Stimulated activated effector memory CD8-positive, alpha-beta T cell treated with anti-CD3 and anti-CD28 coated beads, Interleukin-12 subunit alpha, Interleukin-12 subunit beta, amount 100 ng/mL, for 72 hours (primary cell): ENCODE data around the gene CRACDL.

Source experiments
- ATAC-seq: fragments of 150-1000 bp; cut with Tn5 transposase; 2 replicates; pipeline ENCODE4 v1.10.0; 2021
- DNase-seq, 2 donors: peaks; one replicate each; pipeline ENCODE4 v3.0.0; 2021 to 2022; ENCODE audit warnings: low spot score in 2 of 2
- H3K27ac Mint-ChIP-seq: one replicate; pipeline ENCODE4 v1.8.0; 2022; ENCODE audit warnings: mild to moderate bottlenecking, mixed read lengths
- H3K36me3 Mint-ChIP-seq: one replicate; pipeline ENCODE4 v1.8.0; 2022; ENCODE audit warnings: mild to moderate bottlenecking, mixed read lengths
- H3K4me1 Mint-ChIP-seq: one replicate; pipeline ENCODE4 v1.8.0; 2022; ENCODE audit warnings: mixed read lengths
- H3K4me3 Mint-ChIP-seq: one replicate; pipeline ENCODE4 v1.8.0; 2022; ENCODE audit warnings: mild to moderate bottlenecking, mixed read lengths
- H3K9me3 Mint-ChIP-seq: one replicate; pipeline ENCODE4 v1.8.0; 2022; ENCODE audit warnings: mixed read lengths

Gene CRACDL

GRCh38 chr2:98807221-98807620, 128.8 kb downstream of the CRACDL start:
- Mint-ChIP-seq H3K9me3 (no peaks in the 10 kb centered on the region), H3K36me3 (no peaks in the 10 kb centered on the region), H3K4me3 (no peak overlapping the region), H3K27ac (no peak overlapping the region), H3K4me1 (peaks cover 15% of the 10 kb centered on the region)
- DNase-seq (no peak), ATAC-seq (peak; percentile 85)

- no peak overlapping the region for H3K27ac Mint-ChIP-seq
- no peaks in the 10 kb centered on the region for H3K36me3 Mint-ChIP-seq
- peaks cover 15% of the 10 kb centered on the region for H3K4me1 Mint-ChIP-seq
- ATAC-seq (no peak), DNase-seq (no peak)
- H3K4me3 Mint-ChIP-seq = no peak overlapping the region
- H3K9me3 Mint-ChIP-seq = no peaks in the 10 kb centered on the region
These were observed 129.8 kb downstream of the CRACDL start for GRCh38 chr2:98806236-98806697.

GRCh38 chr2:98805412-98806171, 130.4 kb downstream of the CRACDL start:
- ATAC-seq = no peak
- DNase-seq = no peak
- no peak overlapping the region for H3K27ac Mint-ChIP-seq

GRCh38 chr2:98804736-98805135, 131.3 kb downstream of the CRACDL start:
- H3K27ac Mint-ChIP-seq = no peak overlapping the region
- ATAC-seq = no peak
- no peak for DNase-seq
- H3K4me3 Mint-ChIP-seq = no peak overlapping the region
- H3K4me1 Mint-ChIP-seq = peaks cover 11% of the 10 kb centered on the region
- no peaks in the 10 kb centered on the region for H3K9me3 Mint-ChIP-seq
- no peaks in the 10 kb centered on the region for H3K36me3 Mint-ChIP-seq

More at GRCh38 chr2:98805412-98806171, 130.4 kb downstream of the CRACDL start:
- Mint-ChIP-seq H3K9me3 (no peaks in the 10 kb centered on the region), H3K36me3 (no peaks in the 10 kb centered on the region), H3K4me1 (peaks cover 15% of the 10 kb centered on the region), H3K4me3 (no peak overlapping the region)

- Mint-ChIP-seq H3K4me1 (peaks cover 16% of the 10 kb centered on the region), H3K27ac (no peak overlapping the region), H3K9me3 (no peaks in the 10 kb centered on the region), H3K4me3 (no peak overlapping the region), H3K36me3 (no peaks in the 10 kb centered on the region)
- DNase-seq (no peak), ATAC-seq (no peak)
These were observed 131.8 kb downstream of the CRACDL start for GRCh38 chr2:98804265-98804650.

GRCh38 chr2:98803405-98804264, 132.4 kb downstream of the CRACDL start:
- no peak for DNase-seq
- no peaks in the 10 kb centered on the region for H3K36me3 Mint-ChIP-seq
- H3K4me3 Mint-ChIP-seq = no peak overlapping the region
- H3K27ac Mint-ChIP-seq = no peak overlapping the region
- ATAC-seq = no peak
- peaks cover 18% of the 10 kb centered on the region for H3K4me1 Mint-ChIP-seq
- no peaks in the 10 kb centered on the region for H3K9me3 Mint-ChIP-seq

- DNase-seq (no peak), ATAC-seq (no peak)
- H3K4me1 Mint-ChIP-seq = peaks cover 17% of the 10 kb centered on the region
- H3K9me3 Mint-ChIP-seq = no peaks in the 10 kb centered on the region
- H3K36me3 Mint-ChIP-seq = no peaks in the 10 kb centered on the region
- H3K4me3 Mint-ChIP-seq = no peak overlapping the region
- no peak overlapping the region for H3K27ac Mint-ChIP-seq
These were observed 133.7 kb downstream of the CRACDL start for GRCh38 chr2:98802344-98802743.

GRCh38 chr2:98801921-98802321, 134.1 kb downstream of the CRACDL start:
- DNase-seq = no peak
- Mint-ChIP-seq H3K36me3 (no peaks in the 10 kb centered on the region), H3K27ac (no peak overlapping the region), H3K4me3 (no peak overlapping the region), H3K9me3 (no peaks in the 10 kb centered on the region), H3K4me1 (peaks cover 12% of the 10 kb centered on the region)
- ATAC-seq = no peak

GRCh38 chr2:98801286-98801685, 134.7 kb downstream of the CRACDL start:
- Mint-ChIP-seq H3K9me3 (no peaks in the 10 kb centered on the region), H3K36me3 (no peaks in the 10 kb centered on the region), H3K4me1 (peaks cover 10% of the 10 kb centered on the region), H3K27ac (no peak overlapping the region), H3K4me3 (no peak overlapping the region)
- DNase-seq (no peak), ATAC-seq (peak; percentile 59)

- H3K9me3 Mint-ChIP-seq = no peaks in the 10 kb centered on the region
- DNase-seq (no peak), ATAC-seq (no peak)
- peaks cover 10% of the 10 kb centered on the region for H3K4me1 Mint-ChIP-seq
- H3K4me3 Mint-ChIP-seq = no peak overlapping the region
- no peaks in the 10 kb centered on the region for H3K36me3 Mint-ChIP-seq
- H3K27ac Mint-ChIP-seq = peak overlapping the region; percentile 9
These were observed 135.5 kb downstream of the CRACDL start for GRCh38 chr2:98800330-98801064.

GRCh38 chr2:98799375-98800329, 136.4 kb downstream of the CRACDL start:
- Mint-ChIP-seq H3K27ac (peak overlapping the region; percentile 9), H3K4me3 (no peak overlapping the region), H3K36me3 (no peaks in the 10 kb centered on the region), H3K9me3 (no peaks in the 10 kb centered on the region), H3K4me1 (peaks cover 10% of the 10 kb centered on the region)
- no peak for ATAC-seq
- no peak for DNase-seq

GRCh38 chr2:98796775-98797544, 139.1 kb downstream of the CRACDL start:
- Mint-ChIP-seq H3K4me1 (peaks cover 10% of the 10 kb centered on the region), H3K9me3 (no peaks in the 10 kb centered on the region), H3K36me3 (no peaks in the 10 kb centered on the region), H3K4me3 (no peak overlapping the region), H3K27ac (no peak overlapping the region)
- no peak for ATAC-seq
- no peak for DNase-seq

GRCh38 chr2:98795891-98796676, 139.9 kb downstream of the CRACDL start:
- H3K27ac Mint-ChIP-seq = no peak overlapping the region
- H3K4me1 Mint-ChIP-seq = peaks cover 10% of the 10 kb centered on the region
- DNase-seq (no peak), ATAC-seq (no peak)
- H3K36me3 Mint-ChIP-seq = no peaks in the 10 kb centered on the region
- H3K9me3 Mint-ChIP-seq = no peaks in the 10 kb centered on the region
- H3K4me3 Mint-ChIP-seq = no peak overlapping the region
